ENCODE results near the gene HIP1. TPM values are rescaled to one million over a fixed set of nuclear protein-coding genes. Genes with fewer than 3 reads are reported as not detected.

Gene HIP1
- total and polyA plus RNA-seq, 9 of the 15 experiments (the other 6 are each of a cell fraction or from before 2014, with no cell fraction given) = 2.4 to 13.7 (median 9.5) TPM

DNA sequence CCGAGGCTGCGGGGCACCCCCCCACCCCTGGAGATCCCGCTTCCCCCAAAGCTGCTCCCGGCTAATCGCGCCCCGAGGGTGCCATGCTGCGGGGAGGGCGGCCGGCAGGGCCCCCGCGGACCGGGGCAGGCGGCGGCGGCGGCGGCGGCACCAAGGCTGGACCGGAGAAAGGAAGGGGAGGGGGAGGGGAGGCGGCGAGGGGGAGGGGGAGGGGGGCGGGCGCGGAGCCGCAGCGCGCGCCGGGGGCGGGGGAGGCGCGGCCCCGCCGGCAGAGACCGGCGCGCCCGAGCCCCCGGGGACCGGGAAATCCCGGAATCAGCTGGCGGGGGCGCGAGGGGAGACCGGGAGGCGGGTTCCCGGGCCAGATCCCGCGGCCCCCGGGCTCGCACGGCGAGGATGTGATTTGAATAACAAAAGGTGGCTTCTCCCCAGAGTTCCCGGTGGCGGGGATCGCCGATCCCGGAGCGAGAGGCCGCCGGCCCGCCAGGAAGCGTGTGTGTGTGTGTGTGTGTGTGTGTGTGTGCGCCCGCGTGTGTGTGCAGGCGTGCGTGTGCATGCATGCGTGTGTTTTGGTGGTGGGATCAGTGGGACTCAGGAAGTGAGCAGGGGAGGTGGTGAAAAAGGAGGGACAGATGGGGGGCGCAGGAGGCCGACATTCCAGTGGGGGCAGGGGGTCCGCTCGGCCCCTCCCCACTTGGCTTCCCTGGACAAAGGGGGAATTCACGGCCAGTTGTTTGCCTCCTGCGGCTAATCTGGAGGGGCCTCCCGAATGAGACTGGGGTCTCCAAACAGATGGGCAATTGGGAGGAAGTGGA, 99.5 kb downstream of the HIP1 start:
- H3K9me1 ChIP-seq (ENCODE audit: control insufficient read depth, insufficient read depth, low read length) = no peaks in the 10 kb centered on the region
- H2AFZ ChIP-seq (ENCODE audit: low read depth, low read length) = peak overlapping the region; percentile 97
- in situ Hi-C loops (cut with MboI) = loop anchor here (25.0 kb wide), 1 partner anchor 998 kb away; the partner anchor contains the start of gene POMZP3
- peaks cover 10% of the 10 kb centered on the region for H3K9me3 ChIP-seq (replicated peaks; ENCODE audit: control insufficient read depth, insufficient read depth, low read depth, low read length)
- 3% methylated on average over 42 of the region's 77 CpGs for WGBS (ENCODE audit: insufficient coverage, low coverage, missing lambda C conversion rate)
- peak overlapping the region; percentile 63; the same call in 2 of the 3 replicates for H3K27ac ChIP-seq (ENCODE audit: extremely low read depth, low read depth, low read length)
- peak overlapping the region; percentile 66 to 93 for H3K9ac ChIP-seq (ENCODE audit: insufficient read depth in 1 of 2, low read depth in 2 of 2, low read length in 2 of 2)
- peak; percentile 52 to 94 (median 83) for DNase-seq (ENCODE audit: extremely low read depth in 1 of 4, low spot score in 3 of 4)
- H3K4me3 ChIP-seq = peak overlapping the region; percentile 69
- intact Hi-C loops (cut with micrococcal nuclease) = no loop called here
- POLR2A ChIA-PET = interaction anchor here (0.6 kb wide), 1 partner anchor 64 kb away, joined by 3 read pairs; no protein-coding TSS in a partner anchor
- H3K79me2 ChIP-seq (ENCODE audit: control insufficient read depth, insufficient read depth, low read length) = no peaks in the 10 kb centered on the region
- CTCF ChIA-PET (ENCODE audit: low intra/inter-chr PET ratio) = no interaction called here
- no peak for FAIRE-seq
- no TSS peak for BruUV-seq (replicated peaks)
- H3K4me1 ChIP-seq (replicated peaks in 1 of 2; ENCODE audit: control insufficient read depth in 2 of 2, insufficient read depth in 2 of 2, low read length in 2 of 2) = peaks cover 12 to 14% of the 10 kb centered on the region in 2 experiments
- ATAC-seq = peak; percentile 59
- no peaks in the 10 kb centered on the region for H3K36me3 ChIP-seq (ENCODE audit: control insufficient read depth, insufficient read depth, low read length)
- H4K20me1 ChIP-seq (replicated peaks; ENCODE audit: control insufficient read depth, insufficient read depth, low read length) = no peaks in the 10 kb centered on the region
- H3K27me3 ChIP-seq (ENCODE audit: control insufficient read depth in 2 of 2, insufficient read depth in 2 of 2, low read length in 2 of 2) = no peaks in the 10 kb centered on the region
- H3K4me2 ChIP-seq (ENCODE audit: insufficient read depth, low read length) = peak overlapping the region; percentile 93
- TF ChIP-seq PHF20 (IDR thresholded peaks at IDR 0.05; ENCODE audit: partially characterized antibody) = peak; percentile 66
- 0 out of 2 replicates have a peak, but pooled peaks have one; percentile 34 for TF ChIP-seq ZNF197 (CRISPR knock-in tag; IDR thresholded peaks at IDR 0.05; ENCODE audit: low read depth)
- TF ChIP-seq DEAF1 (CRISPR knock-in tag; IDR thresholded peaks at IDR 0.05) = 0 out of 2 replicates have a peak, but pooled peaks have one; percentile 8
- peak; percentile 80 for TF ChIP-seq POLR2G (IDR thresholded peaks at IDR 0.05; ENCODE audit: low read depth, low read length)
- peak; percentile 93 for TF ChIP-seq OTX1 (CRISPR knock-in tag; IDR thresholded peaks at IDR 0.05)
- TF ChIP-seq NBN (IDR thresholded peaks at IDR 0.05; ENCODE audit: low read depth) = peak; percentile 46; the same call in 1 of the 2 replicates
- peak; percentile 47; the same call in 1 of the 2 replicates for TF ChIP-seq ELF2 (CRISPR knock-in tag; IDR thresholded peaks at IDR 0.05)
- peak; percentile 31; the same call in 1 of the 2 replicates for TF ChIP-seq CBX1 (IDR thresholded peaks at IDR 0.05; ENCODE audit: low read depth)
- TF ChIP-seq CXXC5 (CRISPR knock-in tag; IDR thresholded peaks at IDR 0.05) = peak; percentile 90
- TF ChIP-seq GTF2A2 (tag; IDR thresholded peaks at IDR 0.05) = no peak
- peak; percentile 69 for TF ChIP-seq HDAC2 (IDR thresholded peaks at IDR 0.05)
- TF ChIP-seq SIN3A (IDR thresholded peaks at IDR 0.05; ENCODE audit: borderline replicate concordance in 2 of 2, control insufficient read depth in 1 of 2, low read depth in 2 of 2, low read length in 2 of 2) = peak in 1 of 2 experiments; percentile 24; a peak in 1 of 4 replicates
- peak in 1 of 3 experiments; percentile 11 for TF ChIP-seq YY1 (IDR thresholded peaks at IDR 0.05; ENCODE audit: borderline replicate concordance in 1 of 3, control insufficient read depth in 1 of 3, extremely low read depth in 1 of 3, insufficient read depth in 3 of 3, insufficient read length in 1 of 3, insufficient replicate concordance in 2 of 3, low read depth in 1 of 3, low read length in 2 of 3)
- TF ChIP-seq ZEB2 (IDR thresholded peaks at IDR 0.05) = 0 out of 2 replicates have a peak, but pooled peaks have one; percentile 22
